Measurements from ENCODE around the gene MTG1. TPM values are rescaled to one million over a fixed set of nuclear protein-coding genes. Genes with fewer than 3 reads are reported as not detected.
"Not testable (repeated sequence)": the region's sequence is repeated elsewhere in the genome, so short reads cannot be mapped to it uniquely, and the experiment has no call there.

The MTG1 gene
- total RNA-seq, 4 donors from 2014 or later = 24.6 to 32.8 (median 27.1) TPM

DNA sequence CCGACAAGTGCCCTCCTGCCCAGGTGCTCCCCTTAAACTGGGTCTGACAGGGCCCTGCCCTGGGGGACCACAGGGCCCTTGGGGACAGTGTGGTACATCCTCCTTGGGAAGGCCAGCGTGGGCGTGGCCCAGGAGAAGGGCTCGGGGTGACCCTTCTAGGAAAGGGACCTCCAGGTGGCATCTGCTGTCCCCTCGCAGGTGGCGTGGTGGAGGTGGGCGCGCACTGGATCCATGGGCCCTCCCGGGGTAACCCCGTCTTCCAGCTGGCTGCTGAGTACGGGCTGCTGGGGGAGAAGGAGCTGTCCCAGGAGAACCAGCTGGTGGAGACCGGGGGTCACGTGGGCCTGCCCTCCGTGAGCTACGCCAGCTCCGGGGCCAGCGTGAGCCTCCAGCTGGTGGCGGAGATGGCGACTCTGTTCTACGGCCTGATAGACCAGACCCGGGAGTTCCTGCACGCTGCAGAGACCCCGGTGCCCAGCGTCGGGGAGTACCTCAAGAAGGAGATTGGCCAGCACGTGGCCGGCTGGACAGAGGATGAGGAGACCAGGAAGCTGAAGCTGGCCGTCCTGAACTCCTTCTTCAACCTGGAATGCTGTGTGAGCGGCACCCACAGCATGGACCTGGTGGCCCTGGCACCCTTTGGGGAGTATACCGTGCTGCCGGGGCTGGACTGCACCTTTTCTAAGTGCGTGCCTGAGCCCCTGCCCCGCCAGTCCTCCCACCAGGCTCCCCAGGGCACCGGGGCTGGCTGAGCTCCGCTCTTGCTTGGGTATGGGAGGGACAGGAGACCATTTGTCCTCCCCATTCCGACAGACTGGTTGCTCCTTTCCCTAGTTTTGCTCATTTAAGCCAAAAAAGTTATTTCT is 13.9 kb upstream of the MTG1 start:
- WGBS, 2 donors = 83 to 93% methylated on average over 5 to 7 of the region's 36 CpGs
- Histone ChIP-seq H3K4me1 (peaks cover 15 to 31% (median 25%) of the 10 kb centered on the region in 3 donors), H3K4me3 (peak overlapping the region; percentile 67 to 98 (median 82)), H3K27me3 (no peaks in the 10 kb centered on the region), H3K27ac (peak overlapping the region; percentile 86 to 94 (median 94)), H3K36me3 (peaks cover 0 to 41% (median 0%) of the 10 kb centered on the region in 3 donors), H3K9me3 (no peaks in the 10 kb centered on the region)
- TF ChIP-seq, protein P1, sequence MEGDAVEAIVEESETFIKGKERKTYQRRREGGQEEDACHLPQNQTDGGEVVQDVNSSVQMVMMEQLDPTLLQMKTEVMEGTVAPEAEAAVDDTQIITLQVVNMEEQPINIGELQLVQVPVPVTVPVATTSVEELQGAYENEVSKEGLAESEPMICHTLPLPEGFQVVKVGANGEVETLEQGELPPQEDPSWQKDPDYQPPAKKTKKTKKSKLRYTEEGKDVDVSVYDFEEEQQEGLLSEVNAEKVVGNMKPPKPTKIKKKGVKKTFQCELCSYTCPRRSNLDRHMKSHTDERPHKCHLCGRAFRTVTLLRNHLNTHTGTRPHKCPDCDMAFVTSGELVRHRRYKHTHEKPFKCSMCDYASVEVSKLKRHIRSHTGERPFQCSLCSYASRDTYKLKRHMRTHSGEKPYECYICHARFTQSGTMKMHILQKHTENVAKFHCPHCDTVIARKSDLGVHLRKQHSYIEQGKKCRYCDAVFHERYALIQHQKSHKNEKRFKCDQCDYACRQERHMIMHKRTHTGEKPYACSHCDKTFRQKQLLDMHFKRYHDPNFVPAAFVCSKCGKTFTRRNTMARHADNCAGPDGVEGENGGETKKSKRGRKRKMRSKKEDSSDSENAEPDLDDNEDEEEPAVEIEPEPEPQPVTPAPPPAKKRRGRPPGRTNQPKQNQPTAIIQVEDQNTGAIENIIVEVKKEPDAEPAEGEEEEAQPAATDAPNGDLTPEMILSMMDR (IDR thresholded peaks at IDR 0.05) = no peak
- no peak for TF ChIP-seq POLR2A (IDR thresholded peaks at IDR 0.05)
- intact Hi-C loops (cut with DNase I) = no loop called here
- DNase-seq = no peak

DNA sequence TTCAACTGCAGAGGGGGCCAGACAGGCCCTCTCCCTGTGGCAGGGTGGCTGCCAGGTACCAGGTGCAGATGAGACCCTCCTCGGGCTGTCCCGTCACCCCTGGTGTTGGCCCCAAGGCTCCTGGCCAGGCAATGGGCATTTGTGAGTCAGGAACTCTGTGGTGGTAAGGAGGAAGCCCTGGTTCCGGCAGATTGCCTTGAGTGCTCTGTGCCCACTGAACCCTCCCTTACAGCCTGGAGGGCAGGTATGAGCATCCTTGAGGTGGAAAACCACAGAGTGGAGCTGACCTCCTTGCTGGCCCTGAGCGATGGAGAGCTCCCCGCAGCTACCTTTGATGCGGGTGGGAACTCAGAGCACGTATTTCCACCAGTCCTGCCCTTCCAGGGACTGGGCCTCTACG is 12.9 kb upstream of the MTG1 start:
- Histone ChIP-seq H3K4me3 (no peak overlapping the region), H3K4me1 (peaks cover 15 to 31% (median 25%) of the 10 kb centered on the region in 3 donors), H3K27me3 (no peaks in the 10 kb centered on the region), H3K9me3 (no peaks in the 10 kb centered on the region), H3K27ac (no peak overlapping the region), H3K36me3 (peaks cover 0 to 49% (median 0%) of the 10 kb centered on the region in 3 donors)
- DNase-seq = no peak
- intact Hi-C loops (cut with DNase I) = no loop called here
- 92 to 100% methylated on average over 5 to 7 of the region's 8 CpGs for WGBS, 2 donors
- no peak for TF ChIP-seq POLR2A (IDR thresholded peaks at IDR 0.05)
- TF ChIP-seq, protein P1 (IDR thresholded peaks at IDR 0.05) = no peak

DNA sequence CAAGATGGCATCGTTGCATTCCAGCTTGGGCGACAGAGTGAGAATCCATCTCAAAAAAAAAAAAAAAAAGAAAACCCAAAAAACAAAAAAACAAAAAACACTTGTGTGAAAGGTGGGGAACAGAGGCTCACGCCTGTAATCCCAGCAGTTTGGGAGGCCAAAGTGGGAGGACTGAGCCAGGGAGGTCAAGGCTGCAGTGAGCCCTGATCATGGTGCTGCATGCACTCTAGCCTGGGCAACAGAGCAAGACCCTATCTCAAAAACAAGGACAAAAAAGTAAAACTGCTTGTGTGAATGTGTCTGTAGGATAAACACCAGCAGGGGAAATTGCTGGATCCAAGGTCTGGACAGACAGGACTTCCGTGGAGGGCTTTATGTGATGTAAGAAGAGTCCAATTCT is 10.4 kb upstream of the MTG1 start:
- TF ChIP-seq, protein P1 (IDR thresholded peaks at IDR 0.05) = no peak
- no peak for TF ChIP-seq POLR2A (IDR thresholded peaks at IDR 0.05)
- H3K4me1 ChIP-seq = peaks cover 9 to 22% (median 18%) of the 10 kb centered on the region in 3 donors
- H3K36me3 ChIP-seq = peaks cover 0 to 57% (median 0%) of the 10 kb centered on the region in 3 donors
- no peak for DNase-seq
- H3K27me3 ChIP-seq = no peaks in the 10 kb centered on the region
- no peak overlapping the region for H3K27ac ChIP-seq
- no peak overlapping the region for H3K4me3 ChIP-seq
- intact Hi-C loops (cut with DNase I) = no loop called here
- H3K9me3 ChIP-seq = no peaks in the 10 kb centered on the region
- 92 to 95% methylated on average over 4 of the region's 4 CpGs for WGBS, 2 donors

DNA sequence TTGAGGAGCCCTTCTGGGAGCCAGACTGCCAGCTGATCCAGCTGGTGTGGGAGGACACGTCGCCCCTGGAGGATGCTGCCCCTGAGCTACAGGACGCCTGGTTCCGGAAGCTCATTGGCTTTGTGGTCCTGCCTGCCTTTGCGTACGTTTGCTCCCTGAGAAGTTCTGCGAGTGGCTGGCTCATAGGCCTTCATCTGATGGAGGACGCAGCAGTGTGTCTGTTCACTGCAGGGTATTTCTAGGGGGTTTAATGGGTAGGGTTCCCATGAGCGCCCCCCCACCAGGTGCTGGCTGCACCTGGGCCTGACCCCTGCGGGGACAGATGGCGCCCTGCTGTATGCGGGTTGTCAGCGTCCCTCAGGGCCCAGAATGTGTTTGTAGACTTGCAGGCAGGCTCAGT is 9.9 kb upstream of the MTG1 start:
- peaks cover 9 to 22% (median 18%) of the 10 kb centered on the region in 3 donors for H3K4me1 ChIP-seq
- WGBS, 2 donors = 94% methylated on average over 11 of the region's 13 CpGs; no CpG with 5 or more reads in 1 of the 2 donors
- DNase-seq = no peak
- no peaks in the 10 kb centered on the region for H3K9me3 ChIP-seq
- H3K27me3 ChIP-seq = no peaks in the 10 kb centered on the region
- no peak overlapping the region for H3K27ac ChIP-seq
- intact Hi-C loops (cut with DNase I) = no loop called here
- H3K4me3 ChIP-seq = no peak overlapping the region
- peaks cover 0 to 61% (median 0%) of the 10 kb centered on the region in 3 donors for H3K36me3 ChIP-seq
- TF ChIP-seq, protein P1 (IDR thresholded peaks at IDR 0.05) = no peak
- TF ChIP-seq POLR2A (IDR thresholded peaks at IDR 0.05) = no peak

DNA sequence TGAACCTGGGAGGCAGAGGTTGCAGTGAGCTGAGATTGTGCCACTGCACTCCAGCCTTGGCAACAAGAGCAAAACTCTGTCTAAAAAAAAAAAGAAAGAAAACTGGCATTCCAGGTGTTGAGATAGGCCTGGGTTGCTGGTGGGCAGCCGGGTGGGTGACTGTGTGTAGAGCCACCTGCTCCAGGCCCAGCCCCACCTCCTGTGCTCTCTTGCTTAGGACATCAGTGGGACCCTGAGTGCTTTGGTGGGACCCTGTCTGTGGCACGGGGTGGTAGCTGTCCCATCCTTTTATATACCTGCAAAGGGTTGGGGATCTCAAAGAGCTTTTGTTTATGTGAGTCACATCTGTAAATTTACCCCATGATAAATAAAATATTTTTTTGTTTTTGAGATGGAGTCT is 8.7 kb upstream of the MTG1 start:
- Histone ChIP-seq H3K27me3 (no peaks in the 10 kb centered on the region), H3K9me3 (no peaks in the 10 kb centered on the region), H3K4me1 (peaks cover under 1 to 13% (median 9%) of the 10 kb centered on the region in 3 donors), H3K4me3 (no peak overlapping the region), H3K36me3 (peaks cover 0 to 68% (median 0%) of the 10 kb centered on the region in 3 donors), H3K27ac (no peak overlapping the region)
- 92 to 93% methylated on average over 2 of the region's 2 CpGs for WGBS, 2 donors
- intact Hi-C loops (cut with DNase I) = no loop called here
- DNase-seq = no peak
- no peak for TF ChIP-seq POLR2A (IDR thresholded peaks at IDR 0.05)
- TF ChIP-seq, protein P1 (IDR thresholded peaks at IDR 0.05) = no peak

DNA sequence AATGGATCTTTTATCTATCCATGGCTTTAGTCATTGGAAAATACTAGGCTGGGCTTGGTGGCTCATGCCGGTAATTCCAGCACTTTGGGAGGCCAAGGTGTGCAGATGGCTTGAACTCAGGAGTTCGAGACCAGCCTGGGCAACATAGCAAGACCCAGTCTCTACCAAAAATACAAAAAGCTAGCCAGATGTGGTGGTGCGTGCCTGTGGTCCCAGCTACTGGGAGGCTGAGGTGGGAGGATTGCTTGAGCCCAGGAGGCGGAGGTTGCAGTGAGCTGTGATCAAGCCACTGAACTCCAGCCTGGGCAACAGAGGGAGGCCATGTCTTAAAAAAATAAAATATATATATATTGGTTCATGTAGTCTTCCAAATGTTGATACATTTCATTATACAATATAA is 7.0 kb upstream of the MTG1 start:
- peaks cover 0 to 73% (median 0%) of the 10 kb centered on the region in 3 donors for H3K36me3 ChIP-seq
- H3K27me3 ChIP-seq; intact Hi-C loops (cut with DNase I); DNase-seq; H3K9me3 ChIP-seq; H3K27ac ChIP-seq; H3K4me3 ChIP-seq; H3K4me1 ChIP-seq: not testable (repeated sequence)
- 90 to 100% methylated on average over 4 of the region's 4 CpGs for WGBS, 2 donors

All from esophagus squamous epithelium (tissue), 5 donors.